Myocyte (in vitro differentiated cells): ENCODE results near the gene NRXN3. TPM values are rescaled to one million over a fixed set of nuclear protein-coding genes. Genes with fewer than 3 reads are reported as not detected.
A peak's percentile ranks its signal among the peaks of the same experiment; 100 is the strongest.

ENCODE experiments used
- DNase-seq: peaks from one replicate; pipeline ENCODE4 v3.0.0-alpha.2; 2012; ENCODE audit warnings: low read depth
- polyA plus RNA-seq: library from polyadenylated mRNA; unstranded; fragments of >200 nt; gene quantifications from one replicate; pipeline ENCODE4 v1.2.1, GENCODE V29; 2012; ENCODE audit warnings: missing spikeins
- total RNA-seq: library from RNA; depleted of rRNA; stranded (reverse); fragments of >200 nt; gene quantifications from 2 replicates; pipeline ENCODE4 v1.2.3, GENCODE V29; 2014

Gene NRXN3
- 0.05 and 0.16 TPM in 2 replicates for total RNA-seq
- polyA plus RNA-seq: 3.6 TPM

- no peak for DNase-seq
Measured at GRCh38 chr14:78170203-78170602, at the start of gene NRXN3. Gene NRXN3 (plus strand): TSS chr14:78170373. CDS start chr14:78243094, 72,721 bp downstream.

GRCh38 chr14:78122436-78122835, 47.7 kb upstream of the NRXN3 start:
- no peak for DNase-seq

GRCh38 chr14:78123650-78124253, 46.4 kb upstream of the NRXN3 start:
- no peak for DNase-seq

- DNase-seq: no peak
Measured at GRCh38 chr14:78127961-78128360, 42.2 kb upstream of the NRXN3 start.

- no peak for DNase-seq
Measured at GRCh38 chr14:78129375-78129774, 40.8 kb upstream of the NRXN3 start.

GRCh38 chr14:78130356-78130755, 39.8 kb upstream of the NRXN3 start:
- no peak for DNase-seq

GRCh38 chr14:78131201-78131600, 39.0 kb upstream of the NRXN3 start:
- DNase-seq: no peak

GRCh38 chr14:78131616-78132015, 38.6 kb upstream of the NRXN3 start:
- DNase-seq: no peak

GRCh38 chr14:78135450-78135891, 34.7 kb upstream of the NRXN3 start:
- no peak for DNase-seq

- no peak for DNase-seq
Measured at GRCh38 chr14:78136695-78137094, 33.5 kb upstream of the NRXN3 start.

- DNase-seq: no peak
Measured at GRCh38 chr14:78141590-78141989, 28.6 kb upstream of the NRXN3 start.

GRCh38 chr14:78142998-78143397, 27.2 kb upstream of the NRXN3 start:
- DNase-seq: no peak

- no peak for DNase-seq
Measured at GRCh38 chr14:78143489-78144145, 26.6 kb upstream of the NRXN3 start.

- no peak for DNase-seq
Measured at GRCh38 chr14:78152201-78153063, 17.7 kb upstream of the NRXN3 start.

GRCh38 chr14:78153064-78153341, 17.2 kb upstream of the NRXN3 start:
- DNase-seq: no peak

GRCh38 chr14:78154827-78155226, 15.3 kb upstream of the NRXN3 start:
- no peak for DNase-seq

GRCh38 chr14:78156196-78156595, 14.0 kb upstream of the NRXN3 start:
- DNase-seq: no peak

- DNase-seq: peak; percentile 4
Measured at GRCh38 chr14:78157494-78158437, 12.4 kb upstream of the NRXN3 start.

GRCh38 chr14:78162202-78162601, 8.0 kb upstream of the NRXN3 start:
- no peak for DNase-seq

GRCh38 chr14:78164226-78164853, 5.8 kb upstream of the NRXN3 start:
- no peak for DNase-seq

- DNase-seq: no peak
Measured at GRCh38 chr14:78172428-78172827, 2.3 kb downstream of the NRXN3 start.
